Thyroid gland (tissue), 4 donors: ENCODE measurements around the gene GID8. TPM values are rescaled to one million over a fixed set of nuclear protein-coding genes. Genes with fewer than 3 reads are reported as not detected.

Experiments used
- DNase-seq, 2 donors: peaks; one replicate each; pipeline ENCODE4 v3.0.0-alpha.2; 2019
- H3K27ac ChIP-seq, 3 donors: fragments of 200-600 bp; sonication (generic); 1 replicate in 2 of 3; 2 replicates in 1 of 3; pipeline ENCODE4 v1.5.1; 2016 to 2019; ENCODE audit warnings: mild to moderate bottlenecking in 1 of 3, moderate library complexity in 1 of 3
- H3K27me3 ChIP-seq: fragments of 200-600 bp; sonication (generic); one replicate; pipeline ENCODE4 v1.5.1; 2019
- H3K36me3 ChIP-seq, 2 donors: fragments of 200-600 bp; sonication (generic); one replicate each; pipeline ENCODE4 v1.5.1; 2016 to 2019
- H3K4me1 ChIP-seq, 2 donors: fragments of 200-600 bp; sonication (generic); one replicate each; pipeline ENCODE4 v1.5.1; 2017 to 2019
- H3K4me3 ChIP-seq, 3 donors: fragments of 200-600 bp; sonication (generic); replicated peaks in 1 of 3; 1 replicate in 2 of 3; 2 replicates in 1 of 3; pipeline ENCODE4 v1.5.1; 2016; ENCODE audit warnings: mild to moderate bottlenecking in 1 of 3
- H3K9me3 ChIP-seq: fragments of 200-600 bp; sonication (generic); one replicate; pipeline ENCODE4 v1.5.1; 2017
- POLR2A ChIP-seq, 2 donors: fragments of 450-650 bp; IDR thresholded peaks; one replicate each; pipeline ENCODE4 v1.6.1; 2017; ENCODE audit warnings: antibody characterized with exemption in 2 of 2, mild to moderate bottlenecking in 2 of 2, moderate library complexity in 1 of 2
- WGBS, 2 donors: methylation state at CpG; one replicate each; pipeline ENCODE4 v1.1.5; 2017; 5-methylcytosine and 5-hydroxymethylcytosine counted together
- intact Hi-C: fragments of 100-400 bp; cut with DNase I; formaldehyde crosslinking; loops from one replicate; pipeline ENCODE4 v1.15.1; 2023
- total RNA-seq, 4 donors: library from RNA; depleted of rRNA; stranded (reverse); fragments of >200 nt; gene quantifications; one replicate each; pipeline ENCODE4 v1.2.3, GENCODE V29; 2016
- TF ChIP-seq, protein P1 (sequence below), 6 experiments: fragments of 200-600 bp in 3 of 6; fragments of 450-650 bp in 3 of 6; sonication (generic) in 3 of 6; IDR thresholded peaks; one replicate each; pipeline ENCODE4 v1.5.1; 2016 to 2019; ENCODE audit warnings: antibody characterized with exemption in 6 of 6, mild to moderate bottlenecking in 2 of 6, inconsistent platforms in 1 of 6, moderate library complexity in 1 of 6

Gene GID8
- total RNA-seq, 4 donors from 2014 or later, result 30.3 to 38.5 (median 34.5) TPM

DNA sequence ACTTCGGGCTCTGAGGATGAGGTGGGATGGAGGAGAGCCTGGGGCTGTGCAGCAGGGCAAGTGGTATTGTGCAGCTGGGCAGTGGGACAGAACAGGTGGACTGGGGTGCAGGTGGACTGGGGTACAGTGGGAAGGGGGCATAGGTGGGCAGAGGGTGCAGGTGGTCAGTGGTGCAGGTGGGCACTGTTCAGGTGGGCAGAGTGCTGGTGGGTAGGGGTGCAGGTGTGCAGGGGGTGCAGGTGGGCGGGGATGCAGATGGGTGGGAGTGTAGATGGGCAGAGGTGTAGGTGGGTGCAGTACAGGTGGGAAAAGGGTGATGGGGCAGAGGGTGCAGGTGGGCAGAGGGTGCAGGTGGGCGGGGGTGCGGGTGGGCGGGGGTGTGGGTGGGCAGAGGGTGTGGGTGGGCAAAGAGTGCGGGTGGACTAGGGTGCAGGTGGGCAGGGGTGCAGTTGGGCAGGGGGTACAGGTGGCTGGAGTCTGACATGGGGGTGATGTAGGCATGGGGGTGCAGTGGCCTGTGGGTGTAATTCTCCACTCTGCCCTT lies 48.4 kb downstream of the GID8 start:
- Histone ChIP-seq H3K4me3 (no peak overlapping the region), H3K36me3 (no peaks in the 10 kb centered on the region), H3K27ac (no peak overlapping the region), H3K4me1 (no peaks in the 10 kb centered on the region), H3K9me3 (no peaks in the 10 kb centered on the region), H3K27me3 (no peaks in the 10 kb centered on the region)
- 74% methylated on average over 6 of the region's 6 CpGs for WGBS, 2 donors
- no peak for DNase-seq
- intact Hi-C loops, result no loop called here
- TF ChIP-seq POLR2A (IDR thresholded peaks at IDR 0.05), result no peak
- TF ChIP-seq, protein P1, sequence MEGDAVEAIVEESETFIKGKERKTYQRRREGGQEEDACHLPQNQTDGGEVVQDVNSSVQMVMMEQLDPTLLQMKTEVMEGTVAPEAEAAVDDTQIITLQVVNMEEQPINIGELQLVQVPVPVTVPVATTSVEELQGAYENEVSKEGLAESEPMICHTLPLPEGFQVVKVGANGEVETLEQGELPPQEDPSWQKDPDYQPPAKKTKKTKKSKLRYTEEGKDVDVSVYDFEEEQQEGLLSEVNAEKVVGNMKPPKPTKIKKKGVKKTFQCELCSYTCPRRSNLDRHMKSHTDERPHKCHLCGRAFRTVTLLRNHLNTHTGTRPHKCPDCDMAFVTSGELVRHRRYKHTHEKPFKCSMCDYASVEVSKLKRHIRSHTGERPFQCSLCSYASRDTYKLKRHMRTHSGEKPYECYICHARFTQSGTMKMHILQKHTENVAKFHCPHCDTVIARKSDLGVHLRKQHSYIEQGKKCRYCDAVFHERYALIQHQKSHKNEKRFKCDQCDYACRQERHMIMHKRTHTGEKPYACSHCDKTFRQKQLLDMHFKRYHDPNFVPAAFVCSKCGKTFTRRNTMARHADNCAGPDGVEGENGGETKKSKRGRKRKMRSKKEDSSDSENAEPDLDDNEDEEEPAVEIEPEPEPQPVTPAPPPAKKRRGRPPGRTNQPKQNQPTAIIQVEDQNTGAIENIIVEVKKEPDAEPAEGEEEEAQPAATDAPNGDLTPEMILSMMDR (IDR thresholded peaks at IDR 0.05), result no peak

DNA sequence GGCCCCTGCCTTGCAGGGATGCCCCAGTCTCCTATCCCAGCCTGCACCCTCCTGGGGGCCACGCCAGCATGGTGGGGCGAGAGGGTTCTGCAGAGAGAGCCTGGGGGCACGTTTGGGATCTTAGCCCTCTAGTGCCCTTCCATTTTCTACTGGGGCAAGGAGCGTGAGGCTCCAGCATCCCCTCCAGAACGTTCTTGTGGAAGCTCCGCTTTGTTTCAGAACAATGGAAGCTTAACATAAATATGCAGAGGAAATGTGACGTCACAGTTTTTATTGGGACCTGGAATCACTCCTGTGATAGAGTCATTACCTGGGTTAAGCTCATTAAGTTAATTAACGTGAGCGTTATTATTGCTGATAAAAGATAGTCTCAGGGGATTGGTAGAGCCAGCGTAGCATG lies 49.2 kb downstream of the GID8 start:
- TF ChIP-seq POLR2A (IDR thresholded peaks at IDR 0.05), result no peak
- TF ChIP-seq, protein P1 (IDR thresholded peaks at IDR 0.05), result no peak
- Histone ChIP-seq H3K4me1 (no peaks in the 10 kb centered on the region), H3K27ac (no peak overlapping the region), H3K4me3 (no peak overlapping the region), H3K27me3 (no peaks in the 10 kb centered on the region), H3K36me3 (no peaks in the 10 kb centered on the region), H3K9me3 (no peaks in the 10 kb centered on the region)
- DNase-seq, result no peak
- WGBS, 2 donors, result 52 to 73% methylated on average over 6 to 10 of the region's 10 CpGs
- intact Hi-C loops, result no loop called here

DNA sequence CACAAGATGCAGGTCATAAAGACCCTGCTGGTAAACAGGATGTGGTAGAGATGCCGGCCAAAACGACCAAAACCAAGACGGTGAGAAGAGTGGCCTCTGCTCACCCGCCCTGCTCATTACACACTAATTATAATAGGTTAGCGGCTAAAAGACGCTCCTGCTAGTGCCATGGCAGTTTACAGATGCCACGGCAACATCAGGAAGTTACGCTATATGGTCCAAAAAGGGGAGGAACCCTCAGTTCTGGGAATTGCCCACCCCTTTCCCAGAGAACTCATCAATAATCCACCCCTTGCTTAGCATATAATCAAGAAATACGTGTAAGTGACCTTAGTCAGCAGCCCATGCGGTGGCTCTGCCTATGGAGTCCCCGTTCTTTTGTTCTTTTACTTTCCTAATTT lies 51.3 kb downstream of the GID8 start:
- no peaks in the 10 kb centered on the region for H3K36me3 ChIP-seq
- intact Hi-C loops, result no loop called here
- DNase-seq, result no peak
- H3K27ac ChIP-seq, result no peak overlapping the region
- H3K4me1 ChIP-seq, result no peaks in the 10 kb centered on the region
- H3K4me3 ChIP-seq, result no peak overlapping the region
- H3K27me3 ChIP-seq, result no peaks in the 10 kb centered on the region
- WGBS, 2 donors, result 67 to 71% methylated on average over 11 of the region's 11 CpGs
- TF ChIP-seq POLR2A (IDR thresholded peaks at IDR 0.05), result no peak
- TF ChIP-seq, protein P1 (IDR thresholded peaks at IDR 0.05), result no peak
- no peaks in the 10 kb centered on the region for H3K9me3 ChIP-seq

DNA sequence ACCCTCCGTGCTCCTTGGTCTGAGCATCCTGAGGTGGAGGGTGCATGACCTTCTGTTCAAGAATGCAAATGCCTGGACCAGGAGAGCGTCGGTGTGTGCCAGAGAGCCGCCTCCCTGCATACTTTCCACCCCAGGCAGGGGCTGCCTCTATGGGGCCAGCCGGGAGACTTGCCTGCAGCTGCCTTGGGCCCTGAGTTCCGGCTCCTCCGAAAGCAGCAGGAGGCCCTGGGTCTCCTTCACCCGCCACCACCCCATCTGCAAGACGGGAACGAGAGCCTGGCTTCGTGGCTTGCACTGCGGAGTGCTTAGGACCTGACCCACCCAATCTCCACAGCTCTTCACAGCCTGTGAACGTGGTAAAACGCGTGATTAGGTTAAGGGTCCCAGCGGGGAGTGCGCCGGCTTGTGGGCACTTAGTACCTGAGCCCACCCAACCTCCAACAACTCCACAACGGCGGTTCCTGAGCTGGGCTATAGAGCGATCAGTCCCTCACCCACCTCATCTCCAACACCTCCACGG lies 52.4 kb downstream of the GID8 start:
- WGBS, 2 donors, result 70 to 74% methylated on average over 18 of the region's 22 CpGs
- Histone ChIP-seq H3K4me1 (no peaks in the 10 kb centered on the region), H3K9me3 (no peaks in the 10 kb centered on the region), H3K27me3 (no peaks in the 10 kb centered on the region), H3K36me3 (no peaks in the 10 kb centered on the region), H3K27ac (no peak overlapping the region), H3K4me3 (no peak overlapping the region)
- no peak for TF ChIP-seq POLR2A (IDR thresholded peaks at IDR 0.05)
- TF ChIP-seq, protein P1 (IDR thresholded peaks at IDR 0.05), result no peak
- intact Hi-C loops, result no loop called here
- no peak for DNase-seq

DNA sequence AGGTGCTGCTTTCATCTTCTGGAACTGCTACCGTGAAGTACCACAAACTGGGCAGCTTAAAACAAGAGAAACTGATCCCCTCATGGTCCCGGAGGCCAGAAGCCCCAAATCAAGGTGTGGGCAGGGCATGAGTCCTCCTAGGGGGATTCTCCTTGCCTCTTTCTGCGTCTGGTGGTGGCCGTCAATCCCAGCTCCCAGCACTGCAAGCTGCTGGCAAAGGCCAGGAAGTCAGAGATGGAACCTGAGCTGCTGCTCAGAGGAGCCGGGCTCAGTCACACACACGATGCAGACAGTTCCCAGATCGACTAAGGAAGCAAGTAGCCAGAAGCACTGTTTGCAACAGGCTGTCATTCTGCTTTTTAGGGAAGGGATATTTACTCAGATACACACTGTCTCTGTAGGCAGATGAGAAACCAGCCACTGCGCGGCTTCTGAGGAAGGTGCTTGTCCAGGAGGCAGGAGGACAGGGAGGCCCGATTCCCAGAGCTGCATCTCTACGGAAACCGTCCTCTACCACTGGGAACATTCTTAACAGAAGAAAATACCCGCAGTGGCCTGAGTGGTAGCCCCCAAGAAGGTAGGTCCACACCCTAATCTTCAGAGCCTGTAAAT lies 53.4 kb downstream of the GID8 start:
- Histone ChIP-seq H3K4me1 (no peaks in the 10 kb centered on the region), H3K4me3 (no peak overlapping the region), H3K27ac (no peak overlapping the region), H3K27me3 (no peaks in the 10 kb centered on the region), H3K9me3 (no peaks in the 10 kb centered on the region), H3K36me3 (no peaks in the 10 kb centered on the region)
- TF ChIP-seq, protein P1 (IDR thresholded peaks at IDR 0.05), result no peak
- no peak for TF ChIP-seq POLR2A (IDR thresholded peaks at IDR 0.05)
- DNase-seq, result no peak
- intact Hi-C loops, result no loop called here
- WGBS, 2 donors, result 70 to 73% methylated on average over 13 of the region's 13 CpGs
